Measurements from ENCODE around the gene BICC1. TPM values are rescaled to one million over a fixed set of nuclear protein-coding genes. Genes with fewer than 3 reads are reported as not detected.

The BICC1 gene
- total RNA-seq, 1 experiment from 2014 or later: not detected

GRCh38 chr10:58765910-58766309, 253.2 kb downstream of the BICC1 start:
- no peak for DNase-seq (ENCODE audit: low read depth, low spot score)
- Histone ChIP-seq H3K79me2 (ENCODE audit: insufficient read depth, low read length) (no peaks in the 10 kb centered on the region), H3K4me3 (replicated peaks in 1 of 2; ENCODE audit: low read depth in 1 of 2, low read length in 2 of 2) (no peak overlapping the region), H3K9me3 (ENCODE audit: control insufficient read depth in 1 of 2, insufficient read depth in 1 of 2, low read depth in 1 of 2, low read length in 2 of 2) (no peaks in the 10 kb centered on the region), H3K36me3 (ENCODE audit: control insufficient read depth in 1 of 2, insufficient read depth in 2 of 2, low read length in 2 of 2) (no peaks in the 10 kb centered on the region), H3K27me3 (ENCODE audit: insufficient read depth, low read length) (no peaks in the 10 kb centered on the region), H3K27ac (ENCODE audit: low read depth, low read length) (no peak overlapping the region), H2AFZ (ENCODE audit: low read depth, low read length, poor library complexity, severe bottlenecking) (no peak overlapping the region), H3K4me2 (ENCODE audit: low read length) (no peak overlapping the region), H3K9me2 (ENCODE audit: insufficient read depth) (no peaks in the 10 kb centered on the region), H4K20me1 (ENCODE audit: insufficient read depth) (no peaks in the 10 kb centered on the region), H3K4me1 (ENCODE audit: control insufficient read depth in 1 of 2, insufficient read depth in 2 of 2, low read length in 2 of 2) (no peaks in the 10 kb centered on the region), H3K9ac (ENCODE audit: low read length) (no peak overlapping the region)
- ATAC-seq: no peak
- RAD21 ChIA-PET (ENCODE audit: low non-redundant PET in 1 of 2, low total read pairs in 2 of 2, uncharacterized antibody in 2 of 2, unreplicated experiment in 2 of 2): no interaction called here
- CTCF ChIA-PET: no interaction called here
- intact Hi-C loops (cut with micrococcal nuclease): no loop called here
- BruUV-seq (replicated peaks): no TSS peak
- TF ChIP-seq EZH2phosphoT487 (IDR thresholded peaks at IDR 0.05; ENCODE audit: borderline replicate concordance) (no peak), CEBPB (IDR thresholded peaks at IDR 0.05; ENCODE audit: low read depth) (no peak), YY1 (IDR thresholded peaks at IDR 0.05; ENCODE audit: extremely low read depth, insufficient replicate concordance, low read depth, low read length) (no peak), EGR1 (IDR thresholded peaks at IDR 0.05; ENCODE audit: low read depth) (no peak), SIN3A (IDR thresholded peaks at IDR 0.05; ENCODE audit: low read depth) (no peak), ELF1 (IDR thresholded peaks at IDR 0.05; ENCODE audit: borderline replicate concordance, low read depth) (no peak)
- POLR2A ChIA-PET: no interaction called here

DNA sequence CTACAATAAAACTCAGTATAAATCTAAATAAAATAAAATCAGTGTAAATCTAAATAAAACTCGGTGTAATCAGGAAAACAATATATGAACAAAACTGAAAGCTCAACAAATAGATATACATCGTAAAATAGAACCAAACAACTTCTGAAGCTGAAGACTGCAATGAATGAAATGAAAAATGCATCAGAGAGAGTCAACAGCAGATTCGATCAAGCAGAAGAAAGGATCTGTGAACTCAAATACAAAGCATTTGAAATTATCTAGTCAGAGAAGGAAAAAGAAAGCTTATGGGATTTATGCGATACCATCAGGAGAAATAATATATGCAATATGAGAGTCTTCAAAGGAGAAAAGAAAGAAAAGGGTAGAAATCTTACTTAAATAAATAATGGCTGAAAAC, 255.0 kb downstream of the BICC1 start:
- POLR2A ChIA-PET: no interaction called here
- H3K27ac ChIP-seq (ENCODE audit: low read depth, low read length): no peak overlapping the region

More for the DNA sequence above, 255.0 kb downstream of the BICC1 start:
- ChIA-PET RAD21 (ENCODE audit: low non-redundant PET in 1 of 2, low total read pairs in 2 of 2, uncharacterized antibody in 2 of 2, unreplicated experiment in 2 of 2) (no interaction called here), CTCF (no interaction called here)
- ATAC-seq (no peak), DNase-seq (ENCODE audit: low read depth, low spot score) (no peak)
- TF ChIP-seq POLR2A (IDR thresholded peaks at IDR 0.05; ENCODE audit: borderline replicate concordance, extremely low read depth, insufficient read depth, insufficient read length) (no peak), EZH2phosphoT487 (IDR thresholded peaks at IDR 0.05; ENCODE audit: borderline replicate concordance) (no peak), MAX (IDR thresholded peaks at IDR 0.05) (no peak), REST (IDR thresholded peaks at IDR 0.05; ENCODE audit: low read depth) (no peak), ZBTB33 (IDR thresholded peaks at IDR 0.05; ENCODE audit: extremely low read depth, insufficient replicate concordance, low read length) (no peak), RAD21 (IDR thresholded peaks at IDR 0.05; ENCODE audit: low read depth) (no peak), CBX3 (IDR thresholded peaks at IDR 0.05; ENCODE audit: low read depth) (no peak), ZFX (IDR thresholded peaks at IDR 0.05) (no peak)
- Histone ChIP-seq H3K79me2 (ENCODE audit: insufficient read depth, low read length) (no peaks in the 10 kb centered on the region), H3K36me3 (ENCODE audit: control insufficient read depth in 1 of 2, insufficient read depth in 2 of 2, low read length in 2 of 2) (no peaks in the 10 kb centered on the region), H3K4me2 (ENCODE audit: low read length) (no peak overlapping the region), H3K4me1 (ENCODE audit: control insufficient read depth in 1 of 2, insufficient read depth in 2 of 2, low read length in 2 of 2) (no peaks in the 10 kb centered on the region), H3K27me3 (ENCODE audit: insufficient read depth, low read length) (no peaks in the 10 kb centered on the region), H3K4me3 (replicated peaks in 1 of 2; ENCODE audit: low read depth in 1 of 2, low read length in 2 of 2) (no peak overlapping the region), H2AFZ (ENCODE audit: low read depth, low read length, poor library complexity, severe bottlenecking) (no peak overlapping the region), H3K9me2 (ENCODE audit: insufficient read depth) (no peaks in the 10 kb centered on the region), H3K9ac (ENCODE audit: low read length) (no peak overlapping the region), H3K9me3 (ENCODE audit: control insufficient read depth in 1 of 2, insufficient read depth in 1 of 2, low read depth in 1 of 2, low read length in 2 of 2) (no peaks in the 10 kb centered on the region), H4K20me1 (ENCODE audit: insufficient read depth) (no peaks in the 10 kb centered on the region)
- BruUV-seq (replicated peaks): no TSS peak
- intact Hi-C loops (cut with micrococcal nuclease): no loop called here
